ENCODE results near the gene PTGS1.

Gene PTGS1

DNA sequence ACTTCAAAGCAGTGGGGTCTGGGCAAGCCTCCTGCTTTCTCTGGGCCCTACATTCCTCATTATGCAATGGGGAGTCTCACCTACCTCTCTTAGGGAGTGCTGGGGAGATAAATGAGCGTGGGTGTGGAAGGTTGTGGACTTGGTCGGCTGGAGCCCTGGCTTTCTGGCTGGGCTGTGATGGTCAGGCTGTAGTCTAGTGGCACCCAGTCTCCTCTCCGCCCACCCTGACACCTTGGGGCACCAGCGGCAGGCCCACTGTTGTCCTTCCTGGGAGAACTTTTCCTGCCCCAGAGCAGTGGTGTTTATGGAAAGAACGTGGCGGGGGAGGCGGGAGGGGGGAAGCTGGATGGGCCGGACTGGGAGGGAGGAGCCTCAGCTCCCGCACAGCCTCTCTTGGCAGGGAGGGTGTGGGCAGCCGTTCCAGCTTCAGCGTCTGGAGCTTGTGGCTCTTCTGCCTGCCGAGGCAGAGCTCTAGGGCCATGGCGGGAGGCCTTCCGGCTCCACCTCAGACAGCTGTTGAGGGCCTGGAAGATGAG lies 4.1 kb downstream of the PTGS1 start:
- no peak for DNase-seq (ENCODE audit: low spot score)

DNA sequence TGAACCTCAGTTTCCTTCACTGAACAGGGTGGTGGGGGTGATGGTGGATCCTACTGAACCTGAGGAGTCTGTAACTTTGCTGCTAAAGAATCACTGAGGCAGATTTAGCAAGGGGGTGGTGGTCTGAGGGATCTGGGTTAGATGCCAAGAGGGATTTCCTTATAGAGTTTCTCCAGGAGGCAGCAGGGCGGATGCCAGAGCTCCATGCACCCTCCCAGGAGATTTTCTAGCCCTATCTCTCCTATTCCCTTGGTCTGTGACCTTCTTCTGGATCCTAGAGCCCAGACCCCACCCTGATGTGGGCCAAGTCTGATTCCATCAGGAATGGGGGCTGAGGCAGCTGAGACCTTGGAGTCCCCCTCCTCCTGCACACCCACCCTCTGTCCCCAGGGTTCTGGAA lies 6.0 kb downstream of the PTGS1 start:
- DNase-seq (ENCODE audit: low spot score), result no peak

DNA sequence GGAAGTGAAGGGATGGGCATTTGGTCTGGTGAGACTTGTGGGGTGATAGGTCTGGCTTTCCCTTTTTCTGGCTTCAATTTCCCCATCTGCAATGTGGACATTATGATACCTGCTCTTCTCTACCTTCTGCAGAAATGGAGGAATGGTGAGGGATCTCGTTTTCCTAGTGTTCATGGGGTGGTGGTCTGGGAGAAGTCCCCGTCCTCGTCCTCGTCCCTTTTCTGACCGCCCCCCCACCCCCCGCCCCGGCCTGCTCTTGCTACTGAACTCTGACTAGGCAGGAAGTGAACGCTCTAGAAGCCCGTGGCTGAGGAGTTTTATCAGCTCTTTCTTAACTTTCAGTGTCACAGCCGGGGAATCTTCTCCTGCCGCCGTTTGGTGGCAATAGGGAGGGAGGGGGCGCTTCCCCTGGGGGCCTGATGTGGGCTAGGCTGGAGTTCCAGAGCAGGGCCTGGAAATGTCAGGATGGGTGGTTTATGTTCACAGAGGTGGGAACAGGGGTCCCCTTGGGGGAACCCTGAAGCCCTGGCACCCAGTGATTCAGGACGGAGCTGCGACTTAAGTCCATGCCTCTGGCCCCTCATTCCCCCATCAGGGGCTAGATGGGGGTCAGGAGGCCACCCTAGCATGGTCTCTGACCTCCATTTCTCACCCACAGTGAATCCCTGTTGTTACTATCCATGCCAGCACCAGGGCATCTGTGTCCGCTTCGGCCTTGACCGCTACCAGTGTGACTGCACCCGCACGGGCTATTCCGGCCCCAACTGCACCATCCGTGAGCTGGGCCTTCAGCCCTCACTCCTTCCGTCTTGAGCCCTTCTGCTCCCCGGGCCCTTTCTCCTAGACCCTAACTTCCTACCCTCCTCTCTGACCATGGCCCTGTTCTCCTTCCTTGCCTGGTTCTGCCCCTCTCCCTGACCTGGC lies 6.7 kb downstream of the PTGS1 start:
- no peak for DNase-seq (ENCODE audit: low spot score)

DNA sequence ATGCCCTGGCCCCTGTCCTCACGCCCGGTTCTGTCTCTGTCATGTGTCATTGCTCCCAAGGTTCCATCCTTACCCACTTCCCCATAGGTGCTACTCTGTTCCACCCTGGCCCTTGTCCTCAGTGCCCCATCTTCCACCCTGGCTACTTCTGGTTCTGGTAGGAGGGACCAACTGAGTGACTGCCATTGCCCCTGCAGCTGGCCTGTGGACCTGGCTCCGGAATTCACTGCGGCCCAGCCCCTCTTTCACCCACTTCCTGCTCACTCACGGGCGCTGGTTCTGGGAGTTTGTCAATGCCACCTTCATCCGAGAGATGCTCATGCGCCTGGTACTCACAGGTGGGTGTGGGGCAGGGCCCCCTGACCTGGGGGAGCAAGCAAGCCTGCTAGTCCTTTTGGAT lies 7.4 kb downstream of the PTGS1 start:
- DNase-seq (ENCODE audit: low spot score), result no peak

DNA sequence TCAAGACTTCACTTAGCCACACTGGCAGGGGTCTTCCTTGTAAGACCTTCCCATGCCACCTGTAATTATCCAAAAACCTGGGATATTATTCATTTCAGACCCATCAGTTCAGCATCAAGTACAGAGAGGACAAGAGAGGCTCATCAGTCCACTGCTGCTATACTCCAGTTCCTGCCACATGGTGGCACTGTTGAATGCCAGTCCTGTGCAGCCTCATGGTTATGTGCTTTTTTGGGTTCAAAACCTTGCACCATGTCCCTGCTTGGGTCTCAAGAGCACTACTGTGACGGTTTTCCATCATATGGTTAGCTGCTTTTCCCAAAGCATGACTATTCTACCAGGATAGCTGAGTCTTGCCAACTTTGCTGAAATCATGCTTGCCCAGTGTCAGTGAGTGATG lies 8.5 kb downstream of the PTGS1 start:
- DNase-seq (ENCODE audit: low spot score), result no peak

DNA sequence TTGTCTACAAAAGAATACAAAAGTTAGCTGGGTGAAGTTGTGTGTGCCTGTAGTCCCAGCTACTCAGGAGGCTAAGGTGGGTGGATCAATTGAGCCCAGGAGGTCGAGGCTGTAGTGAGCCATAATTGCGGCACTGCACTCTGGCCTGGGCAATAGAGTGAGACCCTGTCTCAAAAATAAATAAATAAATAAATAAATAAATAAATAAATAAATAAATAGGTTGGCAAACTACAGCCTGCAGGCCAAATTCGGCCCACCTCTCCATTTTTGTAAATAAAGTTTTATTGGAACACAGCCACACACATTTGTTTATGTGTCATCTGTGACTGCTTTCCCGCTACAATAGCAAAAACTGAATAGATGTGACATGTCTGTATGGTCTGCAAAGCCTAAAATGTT lies 9.5 kb downstream of the PTGS1 start:
- DNase-seq (ENCODE audit: low spot score), result no peak

DNA sequence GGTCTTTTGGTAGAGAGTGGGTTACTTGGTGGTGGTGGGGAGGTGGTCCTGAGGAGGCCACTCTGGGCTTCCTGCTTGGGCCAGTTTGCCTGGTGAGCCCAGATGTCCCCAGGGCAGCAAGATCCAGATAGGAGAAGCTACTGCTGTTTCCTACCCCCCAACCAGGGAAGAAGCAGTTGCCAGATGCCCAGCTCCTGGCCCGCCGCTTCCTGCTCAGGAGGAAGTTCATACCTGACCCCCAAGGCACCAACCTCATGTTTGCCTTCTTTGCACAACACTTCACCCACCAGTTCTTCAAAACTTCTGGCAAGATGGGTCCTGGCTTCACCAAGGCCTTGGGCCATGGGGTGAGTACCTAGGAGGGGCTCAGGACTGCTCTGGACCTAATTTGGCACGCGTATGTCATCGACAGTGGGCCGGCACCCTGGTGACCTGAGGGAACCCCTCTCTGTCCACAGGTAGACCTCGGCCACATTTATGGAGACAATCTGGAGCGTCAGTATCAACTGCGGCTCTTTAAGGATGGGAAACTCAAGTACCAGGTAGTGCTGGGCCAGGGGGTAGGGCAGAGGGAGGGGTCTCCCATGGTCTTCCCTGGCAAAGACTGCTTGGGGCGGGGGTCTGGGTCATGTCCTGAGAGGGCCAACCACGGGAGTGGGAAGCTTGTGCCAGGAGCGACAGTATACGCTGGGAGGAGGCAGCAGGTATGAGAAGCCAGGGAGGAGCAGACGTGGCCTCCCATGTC lies 10.6 kb downstream of the PTGS1 start:
- no peak for DNase-seq (ENCODE audit: low spot score)

DNA sequence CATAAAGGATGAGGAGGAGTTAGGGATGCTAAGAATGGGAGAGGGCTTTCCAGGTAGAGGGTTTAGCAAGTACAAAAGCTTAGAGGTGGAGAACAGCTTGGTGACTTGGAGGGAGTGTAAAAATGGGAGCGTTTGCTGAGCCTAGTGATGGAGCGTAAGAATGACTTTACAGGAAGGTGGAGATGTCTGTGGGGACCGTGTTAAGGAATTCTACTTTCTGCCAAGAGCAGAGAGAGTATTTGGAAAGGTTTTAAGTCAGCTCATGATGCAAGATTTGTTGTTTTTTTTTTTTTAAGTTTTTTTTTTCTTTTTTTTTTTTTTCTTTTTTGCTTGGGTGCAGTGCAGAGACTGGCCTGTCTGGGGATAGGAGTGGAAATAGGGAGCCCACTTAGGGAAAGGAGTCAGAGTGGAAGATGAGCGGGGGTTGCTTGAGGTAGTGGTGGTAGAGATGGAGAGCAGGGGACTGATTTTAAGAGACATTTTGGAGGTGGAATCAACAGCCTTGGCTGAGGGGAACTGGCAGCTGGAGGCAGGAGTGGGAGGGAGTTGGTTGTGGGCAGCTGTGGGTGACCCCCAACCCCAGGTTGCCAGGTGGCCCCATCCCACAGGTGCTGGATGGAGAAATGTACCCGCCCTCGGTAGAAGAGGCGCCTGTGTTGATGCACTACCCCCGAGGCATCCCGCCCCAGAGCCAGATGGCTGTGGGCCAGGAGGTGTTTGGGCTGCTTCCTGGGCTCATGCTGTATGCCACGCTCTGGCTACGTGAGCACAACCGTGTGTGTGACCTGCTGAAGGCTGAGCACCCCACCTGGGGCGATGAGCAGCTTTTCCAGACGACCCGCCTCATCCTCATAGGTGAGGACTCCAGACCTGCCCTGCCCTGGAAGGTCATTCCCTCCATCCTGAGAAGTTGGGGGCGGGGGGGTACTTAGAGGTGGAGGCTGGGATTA lies 12.4 kb downstream of the PTGS1 start:
- DNase-seq (ENCODE audit: low spot score), result no peak

DNA sequence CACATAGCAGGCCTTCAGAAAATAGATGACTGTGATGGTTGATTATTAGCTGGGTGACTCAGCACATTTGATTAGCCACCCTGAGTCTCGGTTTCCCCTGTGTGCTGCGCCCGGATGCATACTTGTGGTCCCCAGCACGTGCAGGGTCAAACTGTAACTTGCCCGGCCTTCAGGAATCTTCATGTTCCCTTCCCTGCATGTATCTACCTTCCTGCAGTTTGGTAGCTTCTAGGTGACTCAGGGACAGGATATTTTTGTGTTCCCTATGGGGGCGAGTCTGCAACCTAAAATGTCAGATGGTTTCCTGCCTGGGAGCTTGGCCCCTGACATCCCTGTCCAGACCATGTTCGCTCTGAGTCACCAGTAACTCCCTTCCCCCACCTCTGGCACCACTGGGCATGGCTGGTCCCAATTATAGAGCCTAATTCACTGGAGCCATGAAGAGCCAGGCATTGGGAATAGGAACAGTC lies 13.2 kb downstream of the PTGS1 start:
- DNase-seq (ENCODE audit: low spot score), result no peak

DNA sequence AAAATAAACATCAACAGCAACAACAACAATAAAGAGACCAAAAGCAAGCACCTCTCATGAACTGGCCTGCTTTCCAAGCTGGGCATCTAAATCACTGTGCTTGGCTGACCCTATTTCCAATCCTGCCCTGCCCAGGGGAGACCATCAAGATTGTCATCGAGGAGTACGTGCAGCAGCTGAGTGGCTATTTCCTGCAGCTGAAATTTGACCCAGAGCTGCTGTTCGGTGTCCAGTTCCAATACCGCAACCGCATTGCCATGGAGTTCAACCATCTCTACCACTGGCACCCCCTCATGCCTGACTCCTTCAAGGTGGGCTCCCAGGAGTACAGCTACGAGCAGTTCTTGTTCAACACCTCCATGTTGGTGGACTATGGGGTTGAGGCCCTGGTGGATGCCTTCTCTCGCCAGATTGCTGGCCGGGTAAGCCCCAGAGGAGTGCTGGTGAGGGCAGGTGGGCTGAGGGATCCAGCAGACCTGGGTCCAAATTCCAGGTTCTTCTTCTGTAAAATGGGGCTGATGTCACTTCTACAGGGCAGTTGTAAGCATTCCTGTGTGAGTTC lies 15.6 kb downstream of the PTGS1 start:
- no peak for DNase-seq (ENCODE audit: low spot score)

DNA sequence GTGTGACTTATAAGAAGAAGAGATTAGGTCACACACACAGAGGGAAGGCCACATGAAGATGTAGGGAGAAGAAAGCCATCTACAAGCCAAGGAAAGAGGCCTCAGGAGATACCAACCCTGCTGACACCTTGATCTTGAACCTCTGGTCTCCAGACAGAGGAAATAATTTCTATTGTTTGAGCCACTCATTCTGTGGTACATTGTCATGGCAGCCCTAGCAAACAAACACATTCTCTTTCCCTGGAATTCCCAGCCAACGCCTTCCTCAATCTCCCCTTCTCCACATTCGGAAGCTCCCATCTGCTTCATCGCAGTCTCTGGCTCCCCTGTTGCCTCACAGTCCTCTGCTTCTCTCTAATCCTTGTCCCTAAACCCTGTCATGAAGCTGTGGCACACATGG lies 16.7 kb downstream of the PTGS1 start:
- DNase-seq (ENCODE audit: low spot score), result no peak

DNA sequence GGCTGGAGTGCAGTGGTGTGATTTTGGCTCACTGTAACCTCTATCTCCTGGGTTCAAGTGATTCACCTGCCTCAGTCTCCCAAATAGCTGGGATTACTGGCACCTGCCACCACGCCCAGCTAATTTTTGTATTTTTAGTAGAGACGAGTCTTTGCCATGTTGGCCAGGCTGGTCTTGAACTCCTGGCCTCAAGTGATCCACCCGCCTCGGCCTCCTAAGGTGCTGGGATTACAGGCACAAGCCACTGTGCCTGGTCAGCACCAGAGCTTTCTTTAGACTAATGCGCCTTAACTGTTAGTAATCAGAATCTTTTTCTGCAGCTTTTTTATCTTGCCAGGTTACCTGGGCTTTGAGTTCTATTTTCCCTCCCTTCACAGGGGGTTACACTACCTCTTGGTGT lies 18.4 kb downstream of the PTGS1 start:
- no peak for DNase-seq (ENCODE audit: low spot score)

DNA sequence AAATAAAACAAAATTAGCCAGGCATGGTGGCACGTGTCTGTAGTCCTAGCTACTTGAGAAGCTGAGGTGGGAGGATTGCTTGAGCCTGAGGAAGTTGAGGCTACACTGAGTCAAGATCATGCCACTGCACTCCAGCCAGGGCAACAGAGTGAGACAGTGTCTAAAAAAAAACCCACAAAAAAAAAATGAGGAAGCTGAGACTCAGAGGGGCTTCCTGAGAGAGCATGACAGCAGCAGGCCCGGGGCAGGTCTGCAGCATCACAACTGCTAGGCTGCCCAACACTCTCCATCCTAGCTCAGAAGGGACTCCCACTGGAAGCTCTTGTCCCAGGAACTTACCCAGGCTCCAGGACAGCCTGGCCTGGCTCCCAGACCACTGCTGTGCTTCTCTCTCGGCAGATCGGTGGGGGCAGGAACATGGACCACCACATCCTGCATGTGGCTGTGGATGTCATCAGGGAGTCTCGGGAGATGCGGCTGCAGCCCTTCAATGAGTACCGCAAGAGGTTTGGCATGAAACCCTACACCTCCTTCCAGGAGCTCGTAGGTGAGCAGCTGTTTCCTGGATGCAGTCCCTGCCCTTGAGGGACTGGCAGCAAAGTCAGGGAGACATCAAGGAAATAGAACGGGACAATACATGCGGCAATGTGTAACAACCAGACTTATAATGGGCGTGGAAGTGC lies 19.1 kb downstream of the PTGS1 start:
- no peak for DNase-seq (ENCODE audit: low spot score)

DNA sequence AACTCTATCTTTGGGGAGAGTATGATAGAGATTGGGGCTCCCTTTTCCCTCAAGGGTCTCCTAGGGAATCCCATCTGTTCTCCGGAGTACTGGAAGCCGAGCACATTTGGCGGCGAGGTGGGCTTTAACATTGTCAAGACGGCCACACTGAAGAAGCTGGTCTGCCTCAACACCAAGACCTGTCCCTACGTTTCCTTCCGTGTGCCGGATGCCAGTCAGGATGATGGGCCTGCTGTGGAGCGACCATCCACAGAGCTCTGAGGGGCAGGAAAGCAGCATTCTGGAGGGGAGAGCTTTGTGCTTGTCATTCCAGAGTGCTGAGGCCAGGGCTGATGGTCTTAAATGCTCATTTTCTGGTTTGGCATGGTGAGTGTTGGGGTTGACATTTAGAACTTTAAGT lies 21.5 kb downstream of the PTGS1 start:
- DNase-seq (ENCODE audit: low spot score), result no peak

DNA sequence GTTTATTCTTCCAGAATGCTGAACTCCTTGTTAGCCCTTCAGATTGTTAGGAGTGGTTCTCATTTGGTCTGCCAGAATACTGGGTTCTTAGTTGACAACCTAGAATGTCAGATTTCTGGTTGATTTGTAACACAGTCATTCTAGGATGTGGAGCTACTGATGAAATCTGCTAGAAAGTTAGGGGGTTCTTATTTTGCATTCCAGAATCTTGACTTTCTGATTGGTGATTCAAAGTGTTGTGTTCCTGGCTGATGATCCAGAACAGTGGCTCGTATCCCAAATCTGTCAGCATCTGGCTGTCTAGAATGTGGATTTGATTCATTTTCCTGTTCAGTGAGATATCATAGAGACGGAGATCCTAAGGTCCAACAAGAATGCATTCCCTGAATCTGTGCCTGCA lies 21.9 kb downstream of the PTGS1 start:
- DNase-seq (ENCODE audit: low spot score), result no peak

DNA sequence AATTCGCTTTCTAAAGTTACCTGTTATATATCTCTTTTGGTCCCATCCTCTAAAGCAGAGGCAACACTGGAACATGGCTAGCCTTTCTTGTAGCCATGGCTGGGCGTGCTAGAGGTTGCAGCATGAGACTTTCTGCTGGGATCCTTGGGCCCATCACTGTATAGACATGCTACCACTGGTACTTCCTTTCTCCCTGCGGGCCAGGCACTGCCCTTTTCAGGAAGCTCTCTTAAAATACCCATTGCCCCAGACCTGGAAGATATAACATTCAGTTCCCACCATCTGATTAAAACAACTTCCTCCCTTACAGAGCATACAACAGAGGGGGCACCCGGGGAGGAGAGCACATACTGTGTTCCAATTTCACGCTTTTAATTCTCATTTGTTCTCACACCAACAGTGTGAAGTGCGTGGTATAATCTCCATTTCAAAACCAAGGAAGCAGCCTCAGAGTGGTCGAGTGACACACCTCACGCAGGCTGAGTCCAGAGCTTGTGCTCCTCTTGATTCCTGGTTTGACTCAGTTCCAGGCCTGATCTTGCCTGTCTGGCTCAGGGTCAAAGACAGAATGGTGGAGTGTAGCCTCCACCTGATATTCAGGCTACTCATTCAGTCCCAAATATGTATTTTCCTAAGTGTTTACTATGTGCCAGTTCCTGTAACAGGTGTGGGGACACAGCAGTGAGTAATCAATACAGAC lies 22.6 kb downstream of the PTGS1 start:
- no peak for DNase-seq (ENCODE audit: low spot score)

DNA sequence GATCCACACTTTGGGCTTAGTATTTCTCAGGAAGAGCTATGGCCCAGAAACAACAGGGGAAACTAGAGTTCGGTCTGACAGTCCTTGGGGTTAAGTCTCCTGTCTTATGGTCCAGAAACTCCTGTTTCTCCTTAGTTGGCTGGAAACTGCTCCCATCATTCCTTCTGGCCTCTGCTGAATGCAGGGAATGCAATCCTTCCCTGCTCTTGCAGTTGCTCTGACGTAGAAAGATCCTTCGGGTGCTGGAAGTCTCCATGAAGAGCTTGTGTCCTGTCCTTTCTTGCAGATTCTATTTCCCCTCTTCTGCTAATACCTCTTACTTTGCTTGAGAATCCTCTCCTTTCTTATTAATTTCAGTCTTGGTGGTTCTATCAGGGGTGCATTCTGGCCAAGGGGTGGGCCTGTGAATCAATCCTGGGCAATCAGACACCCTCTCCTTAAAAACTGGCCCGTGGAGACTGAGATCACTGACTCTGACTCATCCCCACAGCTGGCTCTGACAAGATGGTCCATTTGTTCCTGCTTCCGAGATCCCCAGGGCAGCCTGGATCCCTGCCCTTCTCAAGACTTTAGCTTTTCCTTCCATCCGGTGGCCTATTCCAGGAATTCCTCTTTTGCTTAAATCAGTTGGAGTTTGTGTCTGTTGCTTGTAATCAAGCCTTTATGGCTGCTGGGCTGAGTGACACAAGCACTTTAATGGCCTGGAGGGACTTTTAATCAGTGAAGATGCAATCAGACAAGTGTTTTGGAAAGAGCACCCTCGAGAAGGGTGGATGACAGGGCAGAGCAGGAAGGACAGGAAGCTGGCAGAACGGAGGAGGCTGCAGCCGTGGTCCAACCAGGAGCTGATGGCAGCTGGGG lies 23.7 kb downstream of the PTGS1 start:
- no peak for DNase-seq (ENCODE audit: low spot score)

DNA sequence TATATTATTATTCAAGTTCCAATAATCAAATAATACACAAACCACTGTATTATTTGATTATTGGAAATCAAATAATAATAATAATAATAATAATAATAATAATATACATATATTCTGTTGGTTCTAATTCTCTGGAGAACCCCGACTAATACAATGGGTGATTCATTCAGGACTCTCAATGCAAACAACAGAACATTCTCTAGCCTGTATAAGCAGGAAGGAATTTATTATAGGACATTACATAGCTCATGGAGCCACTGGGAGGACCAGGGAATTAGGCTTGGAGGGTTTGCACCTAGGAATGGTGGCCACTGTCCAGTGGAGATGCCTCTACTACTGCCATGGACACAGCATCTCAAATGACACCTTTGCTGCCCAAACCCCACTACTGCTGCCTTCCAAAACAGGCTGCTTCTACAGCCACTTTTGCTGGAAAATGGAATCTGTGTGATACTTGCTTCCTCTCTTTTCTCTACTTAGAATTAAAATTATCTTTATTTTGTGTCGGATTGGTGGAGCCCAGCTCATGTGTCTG lies 25.9 kb downstream of the PTGS1 start:
- no peak for DNase-seq (ENCODE audit: low spot score)

DNA sequence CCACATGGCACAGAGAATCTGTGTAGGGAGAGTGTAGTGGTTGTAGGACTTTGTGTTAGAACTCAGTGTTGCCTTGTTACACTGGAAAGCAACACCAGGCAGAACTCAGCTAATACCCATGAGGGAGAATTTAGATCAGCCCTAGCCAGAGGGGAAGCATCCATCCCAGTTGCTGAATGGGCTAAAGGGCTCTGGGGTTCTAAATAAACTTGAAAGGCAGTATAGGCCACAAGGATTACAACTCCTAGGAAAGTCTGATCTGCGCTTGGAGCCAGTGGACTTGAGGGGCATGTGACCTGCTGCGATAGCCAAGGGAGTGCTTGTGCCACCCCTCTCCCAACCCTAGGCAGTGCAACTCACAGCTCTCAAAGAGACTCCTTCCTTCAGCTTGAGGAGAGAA lies 26.9 kb downstream of the PTGS1 start:
- DNase-seq (ENCODE audit: low spot score), result no peak
